H1 (cell line): ENCODE data around the gene RPP30. TPM values are rescaled to one million over a fixed set of nuclear protein-coding genes. Genes with fewer than 3 reads are reported as not detected.

ENCODE experiments used
- CTCF ChIA-PET: fragments of 300-600 bp; sonication (Branson Sonifier 250); formaldehyde crosslinking; loops from one replicate; lab custom pipeline; 2021; ENCODE audit not compliant: partially characterized antibody; lab: Charles Lee
- POLR2A ChIA-PET: fragments of 300-600 bp; sonication (Branson Sonifier 250); formaldehyde crosslinking; loops from one replicate; lab custom pipeline; 2021; ENCODE audit warnings: inconsistent platforms; ENCODE audit not compliant: partially characterized antibody; lab: Charles Lee
- DNase-seq, 2 experiments: peaks; one replicate each; pipeline versions ENCODE4 v3.0.0 to v3.0.0-alpha.2; 2010 to 2022; ENCODE audit warnings: low spot score in 2 of 2, low read depth in 1 of 2, mixed read lengths in 1 of 2
- FAIRE-seq: peaks from 2 replicates; lab custom pipeline; 2011; peaks lifted over from hg19 to GRCh38; lab: Jason Lieb, UNC
- H2AFZ ChIP-seq: 2 replicates; pipeline ENCODE4 v1.8.1; 2012; ENCODE audit warnings: low read length, inconsistent platforms
- H2AK5ac ChIP-seq: 2 replicates; pipeline ENCODE4 v1.6.1; 2013; ENCODE audit warnings: low read depth, low read length
- H2BK120ac ChIP-seq: replicated peaks from 2 replicates; pipeline ENCODE3; 2013; ENCODE audit warnings: low read depth, low read length, inconsistent platforms
- H2BK12ac ChIP-seq: 2 replicates; pipeline ENCODE4 v1.6.1; 2013; ENCODE audit warnings: low read depth, low read length
- H2BK15ac ChIP-seq: 2 replicates; pipeline ENCODE4 v1.6.1; 2013; ENCODE audit warnings: low read length
- H2BK20ac ChIP-seq: 2 replicates; pipeline ENCODE4 v1.6.1; 2013; ENCODE audit warnings: low read length
- H2BK5ac ChIP-seq: 2 replicates; pipeline ENCODE4 v1.6.1; 2013; ENCODE audit warnings: low read depth, low read length
- H3K14ac ChIP-seq: 2 replicates; pipeline ENCODE4 v1.6.1; 2013; ENCODE audit warnings: inconsistent platforms; ENCODE audit not compliant: insufficient read length
- H3K18ac ChIP-seq: 2 replicates; pipeline ENCODE4 v1.6.1; 2013; ENCODE audit warnings: low read length; ENCODE audit errors: extremely low read depth
- H3K23ac ChIP-seq: 2 replicates; pipeline ENCODE4 v1.6.1; 2013; ENCODE audit warnings: inconsistent platforms; ENCODE audit not compliant: insufficient read length
- H3K23me2 ChIP-seq: 2 replicates; pipeline ENCODE4 v1.6.1; 2013; ENCODE audit warnings: low read depth, low read length
- H3K27ac ChIP-seq: 2 replicates; pipeline ENCODE4 v1.6.1; 2011; ENCODE audit warnings: low read depth, low read length, inconsistent platforms
- H3K27me3 ChIP-seq, 4 experiments: replicated peaks in 1 of 4; 1 replicate in 1 of 4; 2 replicates in 3 of 4; pipeline versions ENCODE4 v1.6.1 to v1.8.1; 2011 to 2013; ENCODE audit warnings: low read length in 3 of 4, mild to moderate bottlenecking in 3 of 4, inconsistent platforms in 2 of 4, mixed read lengths in 2 of 4, moderate library complexity in 1 of 4; ENCODE audit not compliant: control insufficient read depth in 3 of 4, insufficient read depth in 3 of 4; ENCODE audit errors: extremely low read depth in 1 of 4
- H3K36me3 ChIP-seq, 4 experiments: 2 replicates each; pipeline versions ENCODE4 v1.6.1 to v1.8.1; 2011 to 2013; ENCODE audit warnings: mild to moderate bottlenecking in 4 of 4, low read length in 3 of 4, moderate library complexity in 2 of 4, control low read depth in 1 of 4, inconsistent platforms in 1 of 4; ENCODE audit not compliant: insufficient read depth in 4 of 4, control insufficient read depth in 2 of 4
- H3K4ac ChIP-seq: replicated peaks from 2 replicates; pipeline ENCODE3; 2013; ENCODE audit warnings: low read length, low read depth, mixed read lengths, inconsistent platforms; ENCODE audit not compliant: insufficient read length
- H3K4me1 ChIP-seq, 4 experiments: replicated peaks in 1 of 4; 1 replicate in 1 of 4; 2 replicates in 3 of 4; pipeline versions ENCODE4 v1.6.1 to v1.8.1; 2011 to 2013; ENCODE audit warnings: low read length in 3 of 4, inconsistent platforms in 2 of 4, mixed read lengths in 1 of 4; ENCODE audit not compliant: insufficient read depth in 4 of 4, control insufficient read depth in 3 of 4
- H3K4me2 ChIP-seq, 2 experiments: 2 replicates each; pipeline versions ENCODE4 v1.6.1 to v1.8.1; 2011 to 2013; ENCODE audit warnings: low read depth in 2 of 2, low read length in 2 of 2, control low read depth in 1 of 2, inconsistent platforms in 1 of 2, mild to moderate bottlenecking in 1 of 2; ENCODE audit not compliant: insufficient read depth in 1 of 2
- H3K4me3 ChIP-seq, 4 experiments: fragments of 200-600, 300-600 bp in 1 of 4; sonication (generic), shearing (Covaris generic), sonication (Bioruptor Twin) in 1 of 4; 2 replicates each; pipeline versions ENCODE4 v1.5.1 to v1.8.1; 2011 to 2016; ENCODE audit warnings: low read length in 4 of 4, low read depth in 3 of 4, control low read depth in 2 of 4, inconsistent platforms in 2 of 4, mild to moderate bottlenecking in 2 of 4, mixed read lengths in 1 of 4, moderate library complexity in 1 of 4; ENCODE audit not compliant: insufficient read depth in 2 of 4; ENCODE audit errors: extremely low read depth in 1 of 4
- H3K56ac ChIP-seq: replicated peaks from 2 replicates; pipeline ENCODE3; 2013; ENCODE audit warnings: low read depth, mild to moderate bottlenecking, mixed read lengths, low read length, inconsistent platforms; ENCODE audit not compliant: insufficient read length
- H3K79me1 ChIP-seq: 2 replicates; pipeline ENCODE4 v1.6.1; 2013; ENCODE audit warnings: low read depth, low read length, control low read depth
- H3K79me2 ChIP-seq, 2 experiments: 2 replicates each; pipeline versions ENCODE4 v1.6.1 to v1.8.1; 2012 to 2013; ENCODE audit warnings: low read length in 2 of 2, mild to moderate bottlenecking in 2 of 2, inconsistent platforms in 1 of 2; ENCODE audit not compliant: insufficient read depth in 2 of 2, control insufficient read depth in 1 of 2
- H3K9ac ChIP-seq, 4 experiments: replicated peaks in 1 of 4; 1 replicate in 1 of 4; 2 replicates in 3 of 4; pipeline versions ENCODE4 v1.6.1 to v1.8.1; 2011 to 2013; ENCODE audit warnings: low read depth in 3 of 4, low read length in 3 of 4, control low read depth in 2 of 4, mild to moderate bottlenecking in 2 of 4, moderate library complexity in 2 of 4, inconsistent platforms in 1 of 4; ENCODE audit errors: extremely low read depth in 1 of 4
- H3K9me3 ChIP-seq, 2 experiments: 2 replicates each; pipeline versions ENCODE4 v1.6.1 to v1.8.1; 2012 to 2013; ENCODE audit warnings: mild to moderate bottlenecking in 2 of 2, moderate library complexity in 2 of 2, control low read depth in 1 of 2, inconsistent platforms in 1 of 2, low read depth in 1 of 2, low read length in 1 of 2, mixed read lengths in 1 of 2; ENCODE audit not compliant: insufficient read depth in 2 of 2
- H4K20me1 ChIP-seq, 2 experiments: replicated peaks in 1 of 2; 2 replicates each; pipeline versions ENCODE3 to v1.8.1; 2011 to 2013; ENCODE audit warnings: inconsistent platforms in 2 of 2, low read length in 2 of 2, mild to moderate bottlenecking in 1 of 2; ENCODE audit not compliant: insufficient read depth in 2 of 2, control insufficient read depth in 1 of 2
- H4K5ac ChIP-seq: 2 replicates; pipeline ENCODE4 v1.6.1; 2013; ENCODE audit warnings: low read length, low read depth, mixed read lengths, inconsistent platforms; ENCODE audit not compliant: insufficient read length
- H4K8ac ChIP-seq: 2 replicates; pipeline ENCODE4 v1.8.0; 2013; ENCODE audit warnings: mild to moderate bottlenecking, moderate library complexity, low read length, inconsistent platforms; ENCODE audit not compliant: insufficient read depth; ENCODE audit errors: extremely low read depth
- H4K91ac ChIP-seq: replicated peaks from 2 replicates; pipeline ENCODE3; 2013; ENCODE audit warnings: low read length, mixed read lengths, inconsistent platforms; ENCODE audit not compliant: insufficient read length
- CHD2 ChIP-seq: IDR thresholded peaks from 2 replicates; pipeline ENCODE4 v1.6.1; 2012; ENCODE audit warnings: low read length, improper control_type of control experiment
- WGBS, 2 experiments: shearing (Covaris generic) in 1 of 2; methylation state at CpG; one replicate each; pipeline versions ENCODE4 v1.1.6 to v1.1.7; 2013 to 2015; ENCODE audit warnings: low lambda C conversion rate in 2 of 2, mixed read lengths in 2 of 2, inconsistent platforms in 1 of 2, low coverage in 1 of 2, missing lambda C conversion rate in 1 of 2; ENCODE audit not compliant: insufficient replicate concordance in 2 of 2, insufficient coverage in 1 of 2, insufficient read length in 1 of 2; ENCODE audit errors: extremely low coverage in 1 of 2, missing lambda C conversion rate in 1 of 2; 5-methylcytosine and 5-hydroxymethylcytosine counted together
- polyA plus RNA-seq, 7 experiments: library from polyadenylated mRNA; depleted of rRNA in 3 of 7; stranded (reverse) in 5 of 7; unstranded in 2 of 7; fragments of >200 nt in 5 of 7; fragments of 200-250 nt in 2 of 7; gene quantifications; 1 replicate in 5 of 7; 2 replicates in 1 of 7; 4 replicates in 1 of 7; pipeline versions ENCODE4 v1.2.1 to v1.2.3, GENCODE V29; 2011 to 2013; ENCODE audit warnings: missing spikeins in 2 of 7, mixed read lengths in 2 of 7
- total RNA-seq: library from RNA; stranded (reverse); fragmentation: NEBNext Ultra II Directional; extraction: Animal tissue kit (Norgen Biotek cat#: 25700); gene quantifications from 2 replicates; pipeline ENCODE4 v1.2.1, GENCODE V29; 2021
- TF ChIP-seq, protein P1 (sequence below), 3 experiments: IDR thresholded peaks; 1 replicate in 2 of 3; 2 replicates in 1 of 3; pipeline versions ENCODE4 v1.5.1 to v1.6.1; 2011; ENCODE audit warnings: low read length in 3 of 3, mild to moderate bottlenecking in 3 of 3, inconsistent platforms in 2 of 3, low read depth in 1 of 3, moderate library complexity in 1 of 3; ENCODE audit not compliant: insufficient read depth in 1 of 3; ENCODE audit errors: control extremely low read depth in 1 of 3

RPP30 gene
- total and polyA plus RNA-seq, 2 of the 8 experiments (the other 6 are each of a cell fraction or from before 2014, with no cell fraction given), result 38.9 to 79.7 TPM

DNA sequence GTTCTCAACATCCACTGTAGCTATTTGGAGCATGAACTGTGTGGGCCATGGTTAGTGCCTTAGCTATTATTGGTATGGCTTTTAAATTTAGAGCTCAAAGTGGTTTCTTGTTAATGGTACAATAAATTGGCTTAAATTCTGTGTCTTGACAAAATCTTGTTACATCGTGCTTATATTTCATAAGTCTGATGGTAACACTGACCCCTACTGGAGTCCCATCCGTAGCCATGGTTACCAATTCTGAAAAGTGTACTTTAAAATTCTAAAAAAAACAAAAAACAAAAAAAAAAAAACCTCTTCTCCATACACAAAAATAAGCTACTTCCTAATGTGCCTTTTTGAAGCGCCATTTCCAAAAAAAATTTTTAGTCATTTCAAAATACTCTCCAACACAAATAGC, 6.4 kb upstream of the RPP30 start:
- peaks cover 4 to 10% of the 10 kb centered on the region in 2 experiments; a peak in 2 of 4 replicates for H3K9me3 ChIP-seq
- H3K36me3 ChIP-seq, result no peaks in the 10 kb centered on the region; a peak in 1 of 8 replicates
- H3K4me1 ChIP-seq, result no peaks in the 10 kb centered on the region; a peak in 1 of 7 replicates
- no peak overlapping the region for H3K4ac ChIP-seq
- CTCF ChIA-PET, result interaction anchor here (0.6 to 5.7 kb wide), 26 partner anchors 10 to 1868 kb away, joined by 3 to 31 read pairs (median 3); no protein-coding TSS in a partner anchor
- no peak overlapping the region for H2BK120ac ChIP-seq
- H3K14ac ChIP-seq, result no peak overlapping the region
- H3K79me1 ChIP-seq, result no peaks in the 10 kb centered on the region
- H2AK5ac ChIP-seq, result no peak overlapping the region
- FAIRE-seq (no peak), DNase-seq (no peak)
- H3K27me3 ChIP-seq, result no peaks in the 10 kb centered on the region
- no peak overlapping the region for H2BK5ac ChIP-seq
- no peak overlapping the region for H4K5ac ChIP-seq
- 83% methylated on average over 3 of the region's 3 CpGs; no CpG with 5 or more reads in 1 of the 2 experiments for WGBS, 2 experiments
- H2BK15ac ChIP-seq, result no peak overlapping the region
- H2BK12ac ChIP-seq, result no peak overlapping the region
- no peak overlapping the region for H4K8ac ChIP-seq
- H3K23me2 ChIP-seq, result no peaks in the 10 kb centered on the region
- H4K20me1 ChIP-seq, result no peaks in the 10 kb centered on the region
- no peak overlapping the region for H2BK20ac ChIP-seq
- no peak overlapping the region for H3K23ac ChIP-seq
- no peak overlapping the region for H2AFZ ChIP-seq
- no peak for TF ChIP-seq CHD2
- TF ChIP-seq, protein P1, sequence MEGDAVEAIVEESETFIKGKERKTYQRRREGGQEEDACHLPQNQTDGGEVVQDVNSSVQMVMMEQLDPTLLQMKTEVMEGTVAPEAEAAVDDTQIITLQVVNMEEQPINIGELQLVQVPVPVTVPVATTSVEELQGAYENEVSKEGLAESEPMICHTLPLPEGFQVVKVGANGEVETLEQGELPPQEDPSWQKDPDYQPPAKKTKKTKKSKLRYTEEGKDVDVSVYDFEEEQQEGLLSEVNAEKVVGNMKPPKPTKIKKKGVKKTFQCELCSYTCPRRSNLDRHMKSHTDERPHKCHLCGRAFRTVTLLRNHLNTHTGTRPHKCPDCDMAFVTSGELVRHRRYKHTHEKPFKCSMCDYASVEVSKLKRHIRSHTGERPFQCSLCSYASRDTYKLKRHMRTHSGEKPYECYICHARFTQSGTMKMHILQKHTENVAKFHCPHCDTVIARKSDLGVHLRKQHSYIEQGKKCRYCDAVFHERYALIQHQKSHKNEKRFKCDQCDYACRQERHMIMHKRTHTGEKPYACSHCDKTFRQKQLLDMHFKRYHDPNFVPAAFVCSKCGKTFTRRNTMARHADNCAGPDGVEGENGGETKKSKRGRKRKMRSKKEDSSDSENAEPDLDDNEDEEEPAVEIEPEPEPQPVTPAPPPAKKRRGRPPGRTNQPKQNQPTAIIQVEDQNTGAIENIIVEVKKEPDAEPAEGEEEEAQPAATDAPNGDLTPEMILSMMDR (IDR thresholded peaks at IDR 0.05; ENCODE audit: control extremely low read depth in 1 of 3, insufficient read depth in 1 of 3, low read depth in 1 of 3, low read length in 3 of 3), result peak in 1 of 3 experiments; percentile 7; a peak in 1 of 4 replicates
- no peak overlapping the region for H3K4me2 ChIP-seq
- H3K9ac ChIP-seq, result no peak overlapping the region
- H3K79me2 ChIP-seq, result no peaks in the 10 kb centered on the region
- no peak overlapping the region for H4K91ac ChIP-seq
- POLR2A ChIA-PET, result no interaction called here
- H3K18ac ChIP-seq, result no peak overlapping the region
- H3K4me3 ChIP-seq, result no peak overlapping the region
- no peak overlapping the region for H3K56ac ChIP-seq
- no peak overlapping the region for H3K27ac ChIP-seq
